Measurements from ENCODE around the gene GSPT1. TPM values are rescaled to one million over a fixed set of nuclear protein-coding genes. Genes with fewer than 3 reads are reported as not detected.

The GSPT1 gene
- total and polyA plus RNA-seq, 2 experiments from 2014 or later = 126 to 146 TPM

DNA sequence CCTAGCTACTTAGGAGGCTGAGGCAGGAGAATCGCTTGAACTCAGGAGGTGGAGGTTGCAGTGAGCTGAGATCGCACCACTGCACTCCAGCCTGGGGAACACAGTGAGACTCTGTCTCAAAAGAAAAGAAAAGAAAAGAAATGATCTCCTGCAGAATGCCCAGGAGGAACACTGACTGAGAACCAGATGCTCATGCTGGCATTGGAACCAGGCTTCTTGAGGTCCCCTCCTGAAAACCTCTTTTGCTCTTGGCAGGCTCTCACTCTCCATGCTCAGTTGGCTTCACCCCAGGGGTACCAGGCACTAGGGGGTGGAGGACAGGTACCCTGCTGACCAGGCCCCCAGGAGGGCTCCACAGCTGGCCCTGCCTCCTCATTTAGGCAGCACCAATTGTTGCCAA, 40.8 kb upstream of the GSPT1 start (continued):
- TF ChIP-seq, protein P1, sequence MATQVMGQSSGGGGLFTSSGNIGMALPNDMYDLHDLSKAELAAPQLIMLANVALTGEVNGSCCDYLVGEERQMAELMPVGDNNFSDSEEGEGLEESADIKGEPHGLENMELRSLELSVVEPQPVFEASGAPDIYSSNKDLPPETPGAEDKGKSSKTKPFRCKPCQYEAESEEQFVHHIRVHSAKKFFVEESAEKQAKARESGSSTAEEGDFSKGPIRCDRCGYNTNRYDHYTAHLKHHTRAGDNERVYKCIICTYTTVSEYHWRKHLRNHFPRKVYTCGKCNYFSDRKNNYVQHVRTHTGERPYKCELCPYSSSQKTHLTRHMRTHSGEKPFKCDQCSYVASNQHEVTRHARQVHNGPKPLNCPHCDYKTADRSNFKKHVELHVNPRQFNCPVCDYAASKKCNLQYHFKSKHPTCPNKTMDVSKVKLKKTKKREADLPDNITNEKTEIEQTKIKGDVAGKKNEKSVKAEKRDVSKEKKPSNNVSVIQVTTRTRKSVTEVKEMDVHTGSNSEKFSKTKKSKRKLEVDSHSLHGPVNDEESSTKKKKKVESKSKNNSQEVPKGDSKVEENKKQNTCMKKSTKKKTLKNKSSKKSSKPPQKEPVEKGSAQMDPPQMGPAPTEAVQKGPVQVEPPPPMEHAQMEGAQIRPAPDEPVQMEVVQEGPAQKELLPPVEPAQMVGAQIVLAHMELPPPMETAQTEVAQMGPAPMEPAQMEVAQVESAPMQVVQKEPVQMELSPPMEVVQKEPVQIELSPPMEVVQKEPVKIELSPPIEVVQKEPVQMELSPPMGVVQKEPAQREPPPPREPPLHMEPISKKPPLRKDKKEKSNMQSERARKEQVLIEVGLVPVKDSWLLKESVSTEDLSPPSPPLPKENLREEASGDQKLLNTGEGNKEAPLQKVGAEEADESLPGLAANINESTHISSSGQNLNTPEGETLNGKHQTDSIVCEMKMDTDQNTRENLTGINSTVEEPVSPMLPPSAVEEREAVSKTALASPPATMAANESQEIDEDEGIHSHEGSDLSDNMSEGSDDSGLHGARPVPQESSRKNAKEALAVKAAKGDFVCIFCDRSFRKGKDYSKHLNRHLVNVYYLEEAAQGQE (IDR thresholded peaks at IDR 0.05; ENCODE audit: unreplicated experiment) = no peak
- TF ChIP-seq, protein P2, sequence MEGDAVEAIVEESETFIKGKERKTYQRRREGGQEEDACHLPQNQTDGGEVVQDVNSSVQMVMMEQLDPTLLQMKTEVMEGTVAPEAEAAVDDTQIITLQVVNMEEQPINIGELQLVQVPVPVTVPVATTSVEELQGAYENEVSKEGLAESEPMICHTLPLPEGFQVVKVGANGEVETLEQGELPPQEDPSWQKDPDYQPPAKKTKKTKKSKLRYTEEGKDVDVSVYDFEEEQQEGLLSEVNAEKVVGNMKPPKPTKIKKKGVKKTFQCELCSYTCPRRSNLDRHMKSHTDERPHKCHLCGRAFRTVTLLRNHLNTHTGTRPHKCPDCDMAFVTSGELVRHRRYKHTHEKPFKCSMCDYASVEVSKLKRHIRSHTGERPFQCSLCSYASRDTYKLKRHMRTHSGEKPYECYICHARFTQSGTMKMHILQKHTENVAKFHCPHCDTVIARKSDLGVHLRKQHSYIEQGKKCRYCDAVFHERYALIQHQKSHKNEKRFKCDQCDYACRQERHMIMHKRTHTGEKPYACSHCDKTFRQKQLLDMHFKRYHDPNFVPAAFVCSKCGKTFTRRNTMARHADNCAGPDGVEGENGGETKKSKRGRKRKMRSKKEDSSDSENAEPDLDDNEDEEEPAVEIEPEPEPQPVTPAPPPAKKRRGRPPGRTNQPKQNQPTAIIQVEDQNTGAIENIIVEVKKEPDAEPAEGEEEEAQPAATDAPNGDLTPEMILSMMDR (conservative IDR thresholded peaks at IDR 0.05; ENCODE audit: low read depth in 2 of 2) = no peak
- TF ChIP-seq NANOG (IDR thresholded peaks at IDR 0.05; ENCODE audit: borderline replicate concordance) (no peak), EZH2phosphoT487 (IDR thresholded peaks at IDR 0.05; ENCODE audit: unreplicated experiment) (no peak), CREB1 (CRISPR knock-in tag; IDR thresholded peaks at IDR 0.05; ENCODE audit: low read depth) (no peak)

DNA sequence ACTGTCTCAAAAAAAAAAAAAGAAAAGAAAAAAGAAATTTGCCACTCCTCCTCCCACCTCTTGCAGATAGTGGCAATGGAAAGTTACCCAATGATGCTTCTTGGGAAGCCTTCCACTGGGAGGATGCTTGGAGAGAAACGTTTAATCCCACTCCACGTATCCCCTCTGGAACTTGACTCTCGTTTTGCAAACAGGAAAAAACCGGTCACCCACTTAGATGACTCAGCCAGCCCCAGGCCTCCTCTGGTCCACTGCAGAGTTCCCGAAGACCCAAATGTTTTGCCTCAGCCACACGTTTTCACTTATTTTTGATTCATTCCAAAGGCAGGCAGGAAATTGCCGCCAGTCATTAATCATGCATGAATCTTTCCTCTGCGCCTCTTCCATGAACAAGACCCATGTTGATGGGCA, 40.0 kb upstream of the GSPT1 start:
- Histone ChIP-seq H3K4me1 (ENCODE audit: insufficient read depth) (no peaks in the 10 kb centered on the region), H2AFZ (peak overlapping the region; percentile 66), H3K9me2 (ENCODE audit: insufficient read depth) (no peaks in the 10 kb centered on the region), H3K79me2 (replicated peaks; ENCODE audit: insufficient read depth) (no peaks in the 10 kb centered on the region), H3K36me3 (ENCODE audit: insufficient read depth) (no peaks in the 10 kb centered on the region), H3F3A (replicated peaks; ENCODE audit: low read depth) (no peaks in the 10 kb centered on the region), H3K27me3 (ENCODE audit: insufficient read depth) (no peaks in the 10 kb centered on the region), H3K27ac (ENCODE audit: low read depth) (no peak overlapping the region), H4K20me1 (replicated peaks; ENCODE audit: insufficient read depth) (no peaks in the 10 kb centered on the region), H3K4me2 (no peak overlapping the region), H3K4me3 (no peak overlapping the region)
- no peak for ATAC-seq
- H3K4me3 Mint-ChIP-seq = no peak overlapping the region
- H3K9me3 Mint-ChIP-seq = no peaks in the 10 kb centered on the region
- peaks cover 11% of the 10 kb centered on the region for H3K27me3 Mint-ChIP-seq (ENCODE audit: insufficient read depth, low read depth, poor library complexity)
- H3K27ac Mint-ChIP-seq = no peak overlapping the region
- no peaks in the 10 kb centered on the region for H3K4me1 Mint-ChIP-seq
- no peaks in the 10 kb centered on the region for H3K36me3 Mint-ChIP-seq (ENCODE audit: low read depth)
- DNase-seq (ENCODE audit: low spot score) = no peak
- TF ChIP-seq ZNF114 (CRISPR knock-in tag; IDR thresholded peaks at IDR 0.05) = no peak
- TF ChIP-seq JUNB (IDR thresholded peaks at IDR 0.05; ENCODE audit: unreplicated experiment) = no peak
- TF ChIP-seq, protein P3, sequence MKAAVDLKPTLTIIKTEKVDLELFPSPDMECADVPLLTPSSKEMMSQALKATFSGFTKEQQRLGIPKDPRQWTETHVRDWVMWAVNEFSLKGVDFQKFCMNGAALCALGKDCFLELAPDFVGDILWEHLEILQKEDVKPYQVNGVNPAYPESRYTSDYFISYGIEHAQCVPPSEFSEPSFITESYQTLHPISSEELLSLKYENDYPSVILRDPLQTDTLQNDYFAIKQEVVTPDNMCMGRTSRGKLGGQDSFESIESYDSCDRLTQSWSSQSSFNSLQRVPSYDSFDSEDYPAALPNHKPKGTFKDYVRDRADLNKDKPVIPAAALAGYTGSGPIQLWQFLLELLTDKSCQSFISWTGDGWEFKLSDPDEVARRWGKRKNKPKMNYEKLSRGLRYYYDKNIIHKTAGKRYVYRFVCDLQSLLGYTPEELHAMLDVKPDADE (IDR thresholded peaks at IDR 0.05) = no peak
- TF ChIP-seq, protein P4, sequence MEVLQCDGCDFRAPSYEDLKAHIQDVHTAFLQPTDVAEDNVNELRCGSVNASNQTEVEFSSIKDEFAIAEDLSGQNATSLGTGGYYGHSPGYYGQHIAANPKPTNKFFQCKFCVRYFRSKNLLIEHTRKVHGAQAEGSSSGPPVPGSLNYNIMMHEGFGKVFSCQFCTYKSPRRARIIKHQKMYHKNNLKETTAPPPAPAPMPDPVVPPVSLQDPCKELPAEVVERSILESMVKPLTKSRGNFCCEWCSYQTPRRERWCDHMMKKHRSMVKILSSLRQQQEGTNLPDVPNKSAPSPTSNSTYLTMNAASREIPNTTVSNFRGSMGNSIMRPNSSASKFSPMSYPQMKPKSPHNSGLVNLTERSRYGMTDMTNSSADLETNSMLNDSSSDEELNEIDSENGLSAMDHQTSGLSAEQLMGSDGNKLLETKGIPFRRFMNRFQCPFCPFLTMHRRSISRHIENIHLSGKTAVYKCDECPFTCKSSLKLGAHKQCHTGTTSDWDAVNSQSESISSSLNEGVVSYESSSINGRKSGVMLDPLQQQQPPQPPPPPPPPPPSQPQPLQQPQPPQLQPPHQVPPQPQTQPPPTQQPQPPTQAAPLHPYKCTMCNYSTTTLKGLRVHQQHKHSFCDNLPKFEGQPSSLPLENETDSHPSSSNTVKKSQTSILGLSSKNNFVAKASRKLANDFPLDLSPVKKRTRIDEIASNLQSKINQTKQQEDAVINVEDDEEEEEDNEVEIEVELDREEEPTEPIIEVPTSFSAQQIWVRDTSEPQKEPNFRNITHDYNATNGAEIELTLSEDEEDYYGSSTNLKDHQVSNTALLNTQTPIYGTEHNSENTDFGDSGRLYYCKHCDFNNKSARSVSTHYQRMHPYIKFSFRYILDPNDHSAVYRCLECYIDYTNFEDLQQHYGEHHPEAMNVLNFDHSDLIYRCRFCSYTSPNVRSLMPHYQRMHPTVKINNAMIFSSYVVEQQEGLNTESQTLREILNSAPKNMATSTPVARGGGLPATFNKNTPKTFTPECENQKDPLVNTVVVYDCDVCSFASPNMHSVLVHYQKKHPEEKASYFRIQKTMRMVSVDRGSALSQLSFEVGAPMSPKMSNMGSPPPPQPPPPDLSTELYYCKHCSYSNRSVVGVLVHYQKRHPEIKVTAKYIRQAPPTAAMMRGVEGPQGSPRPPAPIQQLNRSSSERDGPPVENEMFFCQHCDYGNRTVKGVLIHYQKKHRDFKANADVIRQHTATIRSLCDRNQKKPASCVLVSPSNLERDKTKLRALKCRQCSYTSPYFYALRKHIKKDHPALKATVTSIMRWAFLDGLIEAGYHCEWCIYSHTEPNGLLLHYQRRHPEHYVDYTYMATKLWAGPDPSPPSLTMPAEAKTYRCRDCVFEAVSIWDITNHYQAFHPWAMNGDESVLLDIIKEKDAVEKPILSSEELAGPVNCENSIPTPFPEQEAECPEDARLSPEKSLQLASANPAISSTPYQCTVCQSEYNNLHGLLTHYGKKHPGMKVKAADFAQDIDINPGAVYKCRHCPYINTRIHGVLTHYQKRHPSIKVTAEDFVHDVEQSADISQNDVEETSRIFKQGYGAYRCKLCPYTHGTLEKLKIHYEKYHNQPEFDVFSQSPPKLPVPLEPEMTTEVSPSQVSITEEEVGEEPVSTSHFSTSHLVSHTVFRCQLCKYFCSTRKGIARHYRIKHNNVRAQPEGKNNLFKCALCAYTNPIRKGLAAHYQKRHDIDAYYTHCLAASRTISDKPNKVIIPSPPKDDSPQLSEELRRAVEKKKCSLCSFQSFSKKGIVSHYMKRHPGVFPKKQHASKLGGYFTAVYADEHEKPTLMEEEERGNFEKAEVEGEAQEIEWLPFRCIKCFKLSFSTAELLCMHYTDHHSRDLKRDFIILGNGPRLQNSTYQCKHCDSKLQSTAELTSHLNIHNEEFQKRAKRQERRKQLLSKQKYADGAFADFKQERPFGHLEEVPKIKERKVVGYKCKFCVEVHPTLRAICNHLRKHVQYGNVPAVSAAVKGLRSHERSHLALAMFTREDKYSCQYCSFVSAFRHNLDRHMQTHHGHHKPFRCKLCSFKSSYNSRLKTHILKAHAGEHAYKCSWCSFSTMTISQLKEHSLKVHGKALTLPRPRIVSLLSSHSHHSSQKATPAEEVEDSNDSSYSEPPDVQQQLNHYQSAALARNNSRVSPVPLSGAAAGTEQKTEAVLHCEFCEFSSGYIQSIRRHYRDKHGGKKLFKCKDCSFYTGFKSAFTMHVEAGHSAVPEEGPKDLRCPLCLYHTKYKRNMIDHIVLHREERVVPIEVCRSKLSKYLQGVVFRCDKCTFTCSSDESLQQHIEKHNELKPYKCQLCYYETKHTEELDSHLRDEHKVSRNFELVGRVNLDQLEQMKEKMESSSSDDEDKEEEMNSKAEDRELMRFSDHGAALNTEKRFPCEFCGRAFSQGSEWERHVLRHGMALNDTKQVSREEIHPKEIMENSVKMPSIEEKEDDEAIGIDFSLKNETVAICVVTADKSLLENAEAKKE (CRISPR knock-in tag; IDR thresholded peaks at IDR 0.05) = no peak
- TF ChIP-seq CREB1 (CRISPR knock-in tag; IDR thresholded peaks at IDR 0.05; ENCODE audit: low read depth) = no peak
- TF ChIP-seq EZH2phosphoT487 (IDR thresholded peaks at IDR 0.05; ENCODE audit: unreplicated experiment) = no peak
- no peak for TF ChIP-seq ZNF331 (CRISPR knock-in tag; IDR thresholded peaks at IDR 0.05; ENCODE audit: low read depth)
- no peak for TF ChIP-seq POLR2AphosphoS5 (IDR thresholded peaks at IDR 0.05; ENCODE audit: low read depth)
